ENCODE data around the gene TSPAN19.

Gene TSPAN19

DNA sequence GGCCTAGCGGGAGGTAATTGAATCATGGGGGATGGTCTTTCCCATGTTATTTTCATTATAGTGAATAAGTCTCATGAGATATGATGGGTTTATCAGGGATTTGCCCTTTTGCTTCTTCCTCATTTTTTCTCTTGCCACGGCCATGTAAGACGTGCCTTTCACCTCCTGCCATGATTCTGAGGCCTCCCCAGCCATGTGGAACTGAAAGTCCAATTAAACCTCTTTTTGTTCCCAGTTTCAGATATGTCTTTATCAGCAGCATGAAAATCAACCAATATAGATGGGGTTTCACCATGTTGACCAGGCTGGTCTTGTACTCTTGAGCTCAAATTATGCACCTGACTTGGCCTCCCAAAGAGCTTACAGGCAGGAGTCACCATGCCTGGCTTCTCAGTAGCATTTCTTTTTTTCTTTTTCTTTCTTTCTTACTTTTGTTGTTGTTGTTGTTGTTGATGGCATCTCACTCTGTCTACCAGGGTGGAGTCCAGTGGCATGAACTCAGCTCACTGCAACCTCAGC is 33.2 kb downstream of the TSPAN19 start:
- DNase-seq (ENCODE audit: low spot score) = no peak

- DNase-seq (ENCODE audit: low spot score) = no peak
Observed at GRCh38 chr12:85000729-85001128, 35.3 kb downstream of the TSPAN19 start.

DNA sequence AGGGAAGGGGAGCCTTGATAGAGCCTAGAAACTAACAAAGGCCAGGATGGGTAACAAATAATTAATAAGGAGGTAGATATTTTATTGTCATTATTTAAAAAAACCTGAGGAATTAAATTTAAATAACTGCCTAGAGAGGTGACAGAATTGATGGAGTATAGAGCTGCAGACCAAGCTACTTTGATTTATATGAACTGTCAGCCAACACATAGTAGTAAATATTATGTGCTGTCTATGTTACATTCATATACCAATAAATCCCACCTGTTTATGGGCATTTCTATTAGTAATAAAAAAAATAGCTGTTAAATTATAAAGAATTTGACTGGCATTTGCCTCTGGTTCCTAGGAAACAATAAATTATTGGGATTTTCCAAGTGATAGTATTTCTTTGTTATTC is 37.7 kb downstream of the TSPAN19 start:
- DNase-seq (ENCODE audit: low spot score) = no peak

DNA sequence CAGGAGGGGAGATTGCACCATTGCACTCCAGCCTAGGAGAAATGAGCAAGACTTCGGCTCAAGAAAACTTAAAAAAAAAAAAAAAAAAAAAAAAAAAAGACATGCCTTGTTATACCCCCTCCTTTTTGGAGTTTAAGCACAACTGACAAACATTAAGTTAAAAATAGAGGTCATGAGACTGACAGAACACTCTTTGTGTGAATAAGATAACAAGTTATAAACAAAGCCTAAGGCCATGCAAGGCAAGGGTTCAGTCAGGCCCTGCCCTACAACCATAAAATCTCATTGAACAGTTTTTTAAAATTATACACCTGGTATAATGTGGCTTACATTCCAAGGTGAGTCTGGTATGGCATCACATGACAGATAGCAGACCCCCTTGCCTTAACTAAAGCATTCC is 39.3 kb downstream of the TSPAN19 start:
- no peak for DNase-seq (ENCODE audit: low spot score)

GRCh38 chr12:84995641-84996040 is 40.4 kb downstream of the TSPAN19 start:
- no peak for DNase-seq (ENCODE audit: low spot score)

DNA sequence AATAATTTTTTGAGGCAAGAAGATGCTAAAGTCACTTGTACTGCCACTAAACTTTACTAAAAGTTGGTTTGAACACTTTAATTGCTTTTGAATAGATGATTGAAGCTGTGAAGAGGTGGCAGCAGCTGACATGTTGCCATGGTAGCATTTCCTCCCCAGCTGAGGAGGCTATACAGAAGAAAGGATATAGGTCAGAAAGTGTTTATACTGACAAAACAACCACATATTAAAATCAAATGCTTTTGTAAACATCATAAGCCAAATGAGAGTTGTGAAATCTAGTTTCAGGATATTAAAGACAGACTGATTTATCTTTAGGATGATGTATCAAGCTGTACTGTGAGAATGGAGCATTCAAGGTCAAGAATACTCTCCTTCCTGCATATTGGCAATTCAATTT is 41.7 kb downstream of the TSPAN19 start:
- DNase-seq (ENCODE audit: low spot score) = no peak

DNA sequence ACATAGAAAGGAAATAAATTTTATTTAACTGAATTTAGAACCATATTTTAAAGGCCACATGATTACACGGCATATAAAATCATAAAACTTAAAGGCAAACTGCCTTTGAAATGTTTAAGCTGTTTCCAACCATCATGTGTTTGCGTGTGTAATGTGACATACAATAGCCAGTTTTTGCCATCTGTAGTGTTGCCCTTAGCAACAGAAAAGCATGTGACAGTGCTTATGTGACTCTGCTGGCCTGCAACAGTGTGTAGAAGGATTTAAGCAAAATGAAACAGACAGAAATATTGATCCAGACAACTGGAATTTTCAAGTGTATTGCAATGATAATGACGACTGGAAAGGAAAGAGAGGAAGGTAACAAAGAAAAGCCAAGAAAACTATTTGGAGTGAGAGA is 49.5 kb downstream of the TSPAN19 start:
- DNase-seq (ENCODE audit: low spot score) = peak; percentile 28

- no peak for DNase-seq (ENCODE audit: low spot score)
Observed at GRCh38 chr12:84986117-84986516, 50.0 kb downstream of the TSPAN19 start.

DNA sequence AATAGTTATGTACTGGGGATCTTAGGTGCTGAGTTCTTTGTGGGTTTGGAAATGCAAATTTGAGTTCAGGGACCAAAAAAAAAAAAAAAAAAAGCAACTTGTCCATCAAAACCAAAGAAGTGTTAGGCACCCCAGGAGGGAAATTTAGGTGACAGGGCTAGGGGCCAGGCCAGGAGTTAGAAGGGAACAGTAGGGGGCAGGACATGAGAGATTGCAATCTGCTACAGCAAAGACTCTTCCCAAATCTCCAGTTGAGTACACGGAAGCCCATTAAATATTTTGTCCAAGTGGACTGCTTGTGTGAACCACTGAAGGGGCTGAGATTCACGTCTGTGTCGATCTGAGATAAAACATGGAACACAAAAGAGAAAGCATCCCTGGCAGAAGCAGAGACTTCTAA is 52.8 kb downstream of the TSPAN19 start:
- DNase-seq (ENCODE audit: low spot score) = no peak

- peak; percentile 59 for DNase-seq (ENCODE audit: low spot score)
Observed at GRCh38 chr12:84982888-84983287, 53.2 kb downstream of the TSPAN19 start.

GRCh38 chr12:84978921-84979320 is 57.2 kb downstream of the TSPAN19 start:
- no peak for DNase-seq (ENCODE audit: low spot score)

- no peak for DNase-seq (ENCODE audit: low spot score)
Observed at GRCh38 chr12:84976133-84976532, 59.9 kb downstream of the TSPAN19 start.

DNA sequence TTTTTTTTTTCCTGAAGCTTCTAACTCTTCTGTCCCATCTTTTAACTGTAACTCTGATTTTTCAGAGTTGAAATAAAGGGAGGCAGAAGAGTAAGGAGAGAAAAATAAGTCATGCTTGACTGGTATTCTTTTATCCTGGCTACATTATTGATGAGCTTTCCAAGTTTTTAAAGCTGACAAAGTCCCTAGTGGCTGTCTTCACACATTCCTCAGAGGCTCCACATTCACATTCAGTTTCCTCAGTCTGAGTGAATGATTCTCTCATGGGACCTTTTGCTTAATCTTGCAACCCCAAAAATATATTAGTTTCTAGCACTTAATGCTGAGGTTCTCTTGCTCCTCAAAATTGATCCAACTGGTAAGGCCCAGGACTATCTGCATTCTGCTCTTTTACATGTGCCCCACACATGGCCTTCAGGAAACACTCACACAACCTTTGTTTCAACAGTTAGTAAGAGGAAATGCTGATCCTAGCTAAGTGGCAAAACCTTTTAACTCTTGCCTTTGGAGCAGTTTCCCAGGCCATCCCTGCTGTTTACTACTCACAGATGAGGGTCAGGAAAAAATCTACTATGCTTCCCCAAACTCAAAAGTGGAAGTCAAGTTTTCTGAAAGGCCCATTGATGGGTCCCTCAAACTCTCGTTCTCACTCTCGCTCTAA is 61.8 kb downstream of the TSPAN19 start:
- DNase-seq (ENCODE audit: low spot score) = no peak

GRCh38 chr12:84973026-84973425 is 63.1 kb downstream of the TSPAN19 start:
- DNase-seq (ENCODE audit: low spot score) = no peak

GRCh38 chr12:84969226-84969625 is 66.9 kb downstream of the TSPAN19 start:
- DNase-seq (ENCODE audit: low spot score) = no peak
